ENCODE measurements around the gene RBM33. TPM values are rescaled to one million over a fixed set of nuclear protein-coding genes. Genes with fewer than 3 reads are reported as not detected.

The RBM33 gene
- total and polyA plus RNA-seq, 2 of the 8 experiments (the other 6 are each of a cell fraction or from before 2014, with no cell fraction given) = 16.5 to 64.6 TPM

DNA sequence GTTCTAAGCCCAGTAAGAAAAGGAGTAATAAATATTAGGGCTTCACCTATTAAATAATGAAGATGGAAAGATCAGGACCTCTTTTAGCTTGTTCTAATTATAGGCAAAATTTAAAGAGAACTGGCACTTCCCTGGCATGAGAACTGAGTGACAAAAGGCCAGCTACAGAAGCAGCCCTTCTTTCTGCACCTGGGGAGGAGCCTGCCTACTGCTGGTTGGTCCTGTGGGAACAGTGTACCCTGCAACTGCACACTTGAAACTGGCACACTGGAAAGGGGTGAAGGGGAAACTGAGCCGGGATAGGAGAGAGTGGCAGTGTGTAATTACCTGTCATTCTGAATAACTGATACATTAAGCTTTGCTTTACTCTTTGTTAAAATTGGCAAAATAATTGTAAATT, 87.4 kb downstream of the RBM33 start (continued):
- TF ChIP-seq TAF1 (IDR thresholded peaks at IDR 0.05; ENCODE audit: low read depth, low read length) (no peak), CEBPB (IDR thresholded peaks at IDR 0.05; ENCODE audit: low read depth, low read length) (no peak), RFX5 (IDR thresholded peaks at IDR 0.05; ENCODE audit: borderline replicate concordance, low read depth, low read length) (no peak)
